Esophagus squamous epithelium (tissue), 5 donors: Measurements from ENCODE around the gene GDPD5. TPM values are rescaled to one million over a fixed set of nuclear protein-coding genes. Genes with fewer than 3 reads are reported as not detected.

Source experiments
- DNase-seq: peaks from one replicate; lab custom pipeline; 2025; lab: John Stamatoyannopoulos, UW
- H3K27ac ChIP-seq, 4 donors: fragments of 200-600 bp; sonication (generic); one replicate each; pipeline ENCODE4 v1.5.1; 2016 to 2019; ENCODE audit warnings: mild to moderate bottlenecking in 1 of 4
- H3K27me3 ChIP-seq, 4 donors: fragments of 200-600 bp; sonication (generic); 1 replicate in 3 of 4; 2 replicates in 1 of 4; pipeline versions ENCODE4 v1.5.1 to v1.6.0; 2017 to 2021; ENCODE audit warnings: antibody characterized with exemption in 1 of 4
- H3K36me3 ChIP-seq, 3 donors: fragments of 200-600 bp; sonication (generic); one replicate each; pipeline ENCODE4 v1.5.1; 2016 to 2019
- H3K4me1 ChIP-seq, 3 donors: fragments of 200-600 bp; sonication (generic); one replicate each; pipeline ENCODE4 v1.5.1; 2017 to 2019
- H3K4me3 ChIP-seq, 4 donors: fragments of 200-600 bp; sonication (generic); 1 replicate in 3 of 4; 2 replicates in 1 of 4; pipeline ENCODE4 v1.5.1; 2016 to 2019; ENCODE audit warnings: mild to moderate bottlenecking in 2 of 4, moderate library complexity in 1 of 4
- H3K9me3 ChIP-seq, 3 donors: fragments of 200-600 bp; sonication (generic); one replicate each; pipeline ENCODE4 v1.5.1; 2016 to 2019
- CTCF ChIP-seq, 6 experiments: fragments of 450-650 bp in 4 of 6; fragments of 200-600 bp in 2 of 6; sonication (generic) in 2 of 6; IDR thresholded peaks; one replicate each; pipeline ENCODE4 v1.5.1; 2016 to 2019; ENCODE audit warnings: antibody characterized with exemption in 6 of 6, mild to moderate bottlenecking in 4 of 6, moderate library complexity in 4 of 6
- POLR2A ChIP-seq, 4 donors: fragments of 450-650 bp; IDR thresholded peaks; one replicate each; pipeline ENCODE4 v1.6.1; 2017; ENCODE audit warnings: antibody characterized with exemption in 4 of 4, mild to moderate bottlenecking in 4 of 4, moderate library complexity in 3 of 4
- WGBS, 2 donors: methylation state at CpG; one replicate each; pipeline ENCODE4 v1.1.5; 2018; 5-methylcytosine and 5-hydroxymethylcytosine counted together
- intact Hi-C: fragments of 100-400 bp; cut with DNase I; formaldehyde crosslinking; loops from one replicate; pipeline ENCODE4 v1.15.0; 2022
- total RNA-seq, 4 donors: library from RNA; depleted of rRNA; stranded (reverse); fragments of >200 nt; gene quantifications; one replicate each; pipeline ENCODE4 v1.1.0, GENCODE V29; 2016
- donor health status: DM: yes; HTN: yes; CAD: no.

Gene GDPD5
- total RNA-seq, 4 donors from 2014 or later, result 0.57 to 2.3 (median 1.6) TPM

GRCh38 chr11:75467881-75468280 lies 57.9 kb downstream of the GDPD5 start:
- intact Hi-C loops, result no loop called here

GRCh38 chr11:75467311-75467710 lies 58.4 kb downstream of the GDPD5 start:
- intact Hi-C loops, result no loop called here
- Histone ChIP-seq H3K4me1 (peaks cover 0 to 24% (median 10%) of the 10 kb centered on the region in 3 donors), H3K27ac (no peak overlapping the region), H3K27me3 (no peaks in the 10 kb centered on the region), H3K4me3 (no peak overlapping the region), H3K36me3 (no peaks in the 10 kb centered on the region), H3K9me3 (no peaks in the 10 kb centered on the region)
- no peak for TF ChIP-seq POLR2A (IDR thresholded peaks at IDR 0.05)
- no peak for TF ChIP-seq CTCF (IDR thresholded peaks at IDR 0.05)
- DNase-seq, result no peak
- WGBS, 2 donors, result 82 to 85% methylated on average over 6 to 7 of the region's 8 CpGs

More at GRCh38 chr11:75467881-75468280, 57.9 kb downstream of the GDPD5 start:
- Histone ChIP-seq H3K4me1 (peaks cover 0 to 24% (median 10%) of the 10 kb centered on the region in 3 donors), H3K27ac (no peak overlapping the region), H3K9me3 (no peaks in the 10 kb centered on the region), H3K4me3 (no peak overlapping the region), H3K36me3 (no peaks in the 10 kb centered on the region), H3K27me3 (no peaks in the 10 kb centered on the region)
- DNase-seq, result no peak
- TF ChIP-seq POLR2A (IDR thresholded peaks at IDR 0.05), result no peak
- TF ChIP-seq CTCF (IDR thresholded peaks at IDR 0.05), result no peak
- 40 to 100% methylated on average over 1 to 4 of the region's 4 CpGs for WGBS, 2 donors

- no peak for DNase-seq
- no peaks in the 10 kb centered on the region for H3K27me3 ChIP-seq
- no peaks in the 10 kb centered on the region for H3K9me3 ChIP-seq
- WGBS, 2 donors, result 72 to 77% methylated on average over 8 to 9 of the region's 11 CpGs
- no peaks in the 10 kb centered on the region for H3K36me3 ChIP-seq
- no peak overlapping the region for H3K27ac ChIP-seq
- intact Hi-C loops, result no loop called here
- peaks cover 0 to 24% (median 10%) of the 10 kb centered on the region in 3 donors for H3K4me1 ChIP-seq
- H3K4me3 ChIP-seq, result no peak overlapping the region
- TF ChIP-seq POLR2A (IDR thresholded peaks at IDR 0.05) (no peak), CTCF (IDR thresholded peaks at IDR 0.05) (no peak)
These were observed 59.8 kb downstream of the GDPD5 start for GRCh38 chr11:75465701-75466531.

GRCh38 chr11:75463106-75463774 lies 62.5 kb downstream of the GDPD5 start:
- Histone ChIP-seq H3K36me3 (no peaks in the 10 kb centered on the region), H3K27me3 (no peaks in the 10 kb centered on the region), H3K4me3 (no peak overlapping the region), H3K4me1 (peaks cover 0 to 13% (median under 1%) of the 10 kb centered on the region in 3 donors), H3K27ac (no peak overlapping the region), H3K9me3 (no peaks in the 10 kb centered on the region)
- TF ChIP-seq POLR2A (IDR thresholded peaks at IDR 0.05) (no peak), CTCF (IDR thresholded peaks at IDR 0.05) (no peak)
- no peak for DNase-seq
- intact Hi-C loops, result no loop called here
- 56 to 79% methylated on average over 5 of the region's 11 CpGs for WGBS, 2 donors

- Histone ChIP-seq H3K36me3 (no peaks in the 10 kb centered on the region), H3K27ac (no peak overlapping the region), H3K9me3 (no peaks in the 10 kb centered on the region), H3K4me3 (no peak overlapping the region), H3K27me3 (no peaks in the 10 kb centered on the region), H3K4me1 (peaks cover 0 to 13% (median 0%) of the 10 kb centered on the region in 3 donors)
- no peak for DNase-seq
- intact Hi-C loops, result no loop called here
- TF ChIP-seq POLR2A (IDR thresholded peaks at IDR 0.05) (no peak), CTCF (IDR thresholded peaks at IDR 0.05) (no peak)
- 91 to 94% methylated on average over 3 of the region's 5 CpGs for WGBS, 2 donors
These were observed 63.6 kb downstream of the GDPD5 start for GRCh38 chr11:75462117-75462653.
